ENCODE results near the gene DGLUCY.

GRCh38 chr14:91167380-91167770 is 53.5 kb downstream of the DGLUCY start:
- no peak for TF ChIP-seq PATZ1 (CRISPR knock-in tag; IDR thresholded peaks at IDR 0.05; ENCODE audit: borderline replicate concordance)
- no peak for TF ChIP-seq ARNTL (CRISPR knock-in tag; IDR thresholded peaks at IDR 0.05; ENCODE audit: borderline replicate concordance, low read depth)
- no peak for TF ChIP-seq RARB (CRISPR knock-in tag; IDR thresholded peaks at IDR 0.05)
- TF ChIP-seq ZFP30 (CRISPR knock-in tag; IDR thresholded peaks at IDR 0.05): no peak
- TF ChIP-seq ZNF565 (CRISPR knock-in tag; conservative IDR thresholded peaks at IDR 0.05; ENCODE audit: low read depth): no peak

Measured in SK-N-SH treated with all-trans-retinoic acid at 6 μM for 48 hours (cell line).